DOHH2 (cell line): ENCODE results near the gene CENPP.

ENCODE experiments used
- H3F3A ChIP-seq: fragments of 200-600 bp; sonication (generic), shearing (Covaris generic); 2 replicates; pipeline ENCODE4 v1.6.0; 2016; ENCODE audit warnings: antibody characterized with exemption, mild to moderate bottlenecking; ENCODE audit not compliant: control insufficient read depth, insufficient read depth
- H3K27ac ChIP-seq: fragments of 200-600 bp; sonication (generic); 2 replicates; pipeline ENCODE4 v1.5.1; 2014; ENCODE audit warnings: low read depth, mild to moderate bottlenecking, low read length, moderate library complexity
- H3K27me3 ChIP-seq: fragments of 200-600 bp; sonication (generic); 2 replicates; pipeline ENCODE4 v1.6.1; 2014; ENCODE audit warnings: mild to moderate bottlenecking, low read length, mixed read lengths; ENCODE audit not compliant: control insufficient read depth
- H3K36me3 ChIP-seq: fragments of 200-600 bp; sonication (generic); 2 replicates; pipeline ENCODE4 v1.6.1; 2014; ENCODE audit warnings: mild to moderate bottlenecking, low read length, moderate library complexity, mixed read lengths; ENCODE audit not compliant: control insufficient read depth
- H3K4me1 ChIP-seq: fragments of 200-600 bp; sonication (generic); 2 replicates; pipeline ENCODE4 v1.6.1; 2014; ENCODE audit warnings: mild to moderate bottlenecking, low read length, mixed read lengths; ENCODE audit not compliant: control insufficient read depth
- H3K4me2 ChIP-seq: fragments of 200-600 bp; sonication (generic); 2 replicates; pipeline ENCODE4 v1.6.0; 2014; ENCODE audit warnings: mild to moderate bottlenecking, low read length, moderate library complexity
- H3K4me3 ChIP-seq: fragments of 200-600 bp; sonication (generic); 2 replicates; pipeline ENCODE4 v1.5.1; 2014; ENCODE audit warnings: mild to moderate bottlenecking, low read length, mixed read lengths
- H3K79me2 ChIP-seq: fragments of 200-600 bp; sonication (generic); 2 replicates; pipeline ENCODE4 v1.6.1; 2014; ENCODE audit warnings: mild to moderate bottlenecking, low read length, mixed read lengths; ENCODE audit not compliant: control insufficient read depth
- H3K9me2 ChIP-seq: fragments of 200-600 bp; sonication (generic); replicated peaks from 2 replicates; pipeline ENCODE4 v1.6.1; 2014; ENCODE audit warnings: mild to moderate bottlenecking, low read length, mixed read lengths; ENCODE audit not compliant: control insufficient read depth
- H3K9me3 ChIP-seq: fragments of 200-600 bp; sonication (generic); 2 replicates; pipeline ENCODE4 v1.6.1; 2014; ENCODE audit warnings: antibody characterized with exemption, low read length, mixed read lengths; ENCODE audit not compliant: control insufficient read depth, insufficient read depth
- H4K20me1 ChIP-seq: fragments of 200-600 bp; sonication (generic); 2 replicates; pipeline ENCODE4 v1.6.0; 2014; ENCODE audit warnings: low read depth, mild to moderate bottlenecking, antibody characterized with exemption, low read length, moderate library complexity; ENCODE audit not compliant: control insufficient read depth, insufficient read depth
- CTCF ChIP-seq: fragments of 200-600 bp; sonication (generic); IDR thresholded peaks from one replicate; pipeline ENCODE4 v1.5.1; 2014; ENCODE audit warnings: antibody characterized with exemption, mild to moderate bottlenecking, low read depth, low read length; ENCODE audit not compliant: poor library complexity, severe bottlenecking
- EZH2phosphoT487 ChIP-seq: fragments of 200-600 bp; sonication (generic); IDR thresholded peaks from 2 replicates; pipeline ENCODE4 v1.6.1; 2017; ENCODE audit warnings: borderline replicate concordance, mild to moderate bottlenecking, antibody characterized with exemption, low read length, moderate library complexity, mixed read lengths

CENPP gene

GRCh38 chr9:92608241-92608908 is 282.6 kb downstream of the CENPP start:
- no peaks in the 10 kb centered on the region for H3K27me3 ChIP-seq
- no peak overlapping the region for H3K27ac ChIP-seq
- H3K4me2 ChIP-seq: no peak overlapping the region

GRCh38 chr9:92608909-92609445 is 283.2 kb downstream of the CENPP start:
- Histone ChIP-seq H3F3A (no peaks in the 10 kb centered on the region), H3K36me3 (peaks cover 22% of the 10 kb centered on the region), H3K9me3 (peaks cover 2% of the 10 kb centered on the region; the same call in 1 of the 2 replicates), H3K4me3 (no peak overlapping the region), H3K4me2 (no peak overlapping the region), H3K9me2 (no peaks in the 10 kb centered on the region), H3K27me3 (no peaks in the 10 kb centered on the region), H4K20me1 (no peaks in the 10 kb centered on the region), H3K4me1 (no peaks in the 10 kb centered on the region), H3K27ac (no peak overlapping the region), H3K79me2 (no peaks in the 10 kb centered on the region)
- no peak for TF ChIP-seq CTCF

More at GRCh38 chr9:92608241-92608908, 282.6 kb downstream of the CENPP start:
- H3F3A ChIP-seq: no peaks in the 10 kb centered on the region
- H3K4me1 ChIP-seq: no peaks in the 10 kb centered on the region
- no peaks in the 10 kb centered on the region for H3K79me2 ChIP-seq
- TF ChIP-seq CTCF: no peak
- H4K20me1 ChIP-seq: no peaks in the 10 kb centered on the region
- H3K36me3 ChIP-seq: peaks cover 16% of the 10 kb centered on the region
- no peak overlapping the region for H3K4me3 ChIP-seq
- peaks cover 5% of the 10 kb centered on the region; the same call in 1 of the 2 replicates for H3K9me3 ChIP-seq
- no peaks in the 10 kb centered on the region for H3K9me2 ChIP-seq

GRCh38 chr9:92610470-92611420 is 285.0 kb downstream of the CENPP start:
- Histone ChIP-seq H3K79me2 (no peaks in the 10 kb centered on the region), H3K27me3 (no peaks in the 10 kb centered on the region), H3K4me1 (no peaks in the 10 kb centered on the region), H3K9me3 (no peaks in the 10 kb centered on the region), H3F3A (no peaks in the 10 kb centered on the region), H3K4me2 (no peak overlapping the region), H3K4me3 (no peak overlapping the region), H3K36me3 (peaks cover 31% of the 10 kb centered on the region), H3K9me2 (no peaks in the 10 kb centered on the region), H3K27ac (no peak overlapping the region), H4K20me1 (no peaks in the 10 kb centered on the region)
- TF ChIP-seq EZH2phosphoT487 (no peak), CTCF (no peak)
